HepG2 (cell line): ENCODE measurements around the gene FOXA1. TPM values are rescaled to one million over a fixed set of nuclear protein-coding genes. Genes with fewer than 3 reads are reported as not detected.

Experiments used
- ARNT2 ChIP-seq: sonication (generic); formaldehyde crosslinking; IDR thresholded peaks from 2 replicates; pipeline ENCODE4 v1.8.0; 2022; ENCODE audit warnings: mild to moderate bottlenecking, low read depth, missing genetic modification reagents, moderate library complexity
- ATF4 ChIP-seq, 2 experiments: fragments of 450-650 bp in 1 of 2; sonication (generic) in 1 of 2; formaldehyde crosslinking; IDR thresholded peaks; 2 replicates each; pipeline versions ENCODE4 v1.5.0 to v1.8.0; 2020 to 2022; ENCODE audit warnings: mild to moderate bottlenecking in 1 of 2, missing genetic modification reagents in 1 of 2
- KDM3A ChIP-seq: IDR thresholded peaks from 2 replicates; pipeline ENCODE4 v1.6.1; 2018; ENCODE audit warnings: low read depth, missing compliant biosample characterization
- KIAA2018 ChIP-seq: sonication (generic); formaldehyde crosslinking; IDR thresholded peaks from 2 replicates; pipeline ENCODE4 v1.5.0; 2020; ENCODE audit warnings: mild to moderate bottlenecking, missing genetic modification reagents, borderline replicate concordance
- NR0B2 ChIP-seq: sonication (generic); formaldehyde crosslinking; IDR thresholded peaks from 2 replicates; pipeline ENCODE4 v1.4.0; 2020; ENCODE audit warnings: mild to moderate bottlenecking, missing genetic modification reagents
- POLR2G ChIP-seq: fragments of 200-400 bp; formaldehyde crosslinking; IDR thresholded peaks from 2 replicates; pipeline ENCODE4 v1.6.1; 2018; ENCODE audit warnings: mild to moderate bottlenecking, low read depth, low read length, moderate library complexity
- RNF2 ChIP-seq: fragments of 450-650 bp; conservative IDR thresholded peaks from 2 replicates; pipeline ENCODE4 v1.6.1; 2016; ENCODE audit warnings: low read depth
- SAP130 ChIP-seq: IDR thresholded peaks from 2 replicates; pipeline ENCODE4 v1.6.1; 2016; ENCODE audit warnings: low read depth
- SKI ChIP-seq: fragments of 450-650 bp; IDR thresholded peaks from one replicate; pipeline ENCODE4 v1.6.1; 2018; ENCODE audit warnings: mild to moderate bottlenecking; ENCODE audit not compliant: partially characterized antibody
- THAP9 ChIP-seq: sonication (generic); formaldehyde crosslinking; IDR thresholded peaks from 2 replicates; pipeline ENCODE4; 2020; ENCODE audit warnings: missing genetic modification reagents, mild to moderate bottlenecking, borderline replicate concordance
- TRIM24 ChIP-seq: sonication (generic); formaldehyde crosslinking; IDR thresholded peaks from 2 replicates; pipeline ENCODE4 v1.8.0; 2022; ENCODE audit warnings: mild to moderate bottlenecking, missing genetic modification reagents
- ZBTB3 ChIP-seq: sonication (generic); formaldehyde crosslinking; IDR thresholded peaks from 2 replicates; pipeline ENCODE4 v1.4.0; 2020; ENCODE audit warnings: low read depth, mild to moderate bottlenecking, moderate library complexity, missing genetic modification reagents, borderline replicate concordance
- ZNF431 ChIP-seq: sonication (generic); formaldehyde crosslinking; IDR thresholded peaks from 2 replicates; pipeline ENCODE4 v1.9.0; 2022; ENCODE audit warnings: missing genetic modification reagents, low read depth, mild to moderate bottlenecking, borderline replicate concordance
- ZNF460 ChIP-seq: sonication (generic); formaldehyde crosslinking; IDR thresholded peaks from 2 replicates; pipeline ENCODE4 v1.5.1; 2020; ENCODE audit warnings: missing genetic modification reagents, mild to moderate bottlenecking, borderline replicate concordance
- ZNF607 ChIP-seq: sonication (generic); formaldehyde crosslinking; IDR thresholded peaks from 2 replicates; pipeline ENCODE4 v1.5.1; 2020; ENCODE audit warnings: missing genetic modification reagents, mild to moderate bottlenecking, borderline replicate concordance
- polyA plus RNA-seq, 8 experiments: library from polyadenylated mRNA; depleted of rRNA in 3 of 8; stranded (reverse) in 7 of 8; unstranded in 1 of 8; fragments of >200 nt; fragmentation: Illumina TruSeq in 4 of 8; extraction: Trizol in 4 of 8; gene quantifications; 2 replicates each; pipeline versions ENCODE4 v1.2.1 to v1.2.3, GENCODE V29; 2011 to 2016; ENCODE audit warnings: low read depth in 4 of 8, missing spikeins in 1 of 8, mixed read lengths in 1 of 8; ENCODE audit not compliant: insufficient read depth in 1 of 8
- total RNA-seq, 5 experiments: library from RNA; depleted of rRNA; stranded (reverse); fragments of >200 nt; fragmentation: Illumina TruSeq; extraction: Trizol; gene quantifications; 2 replicates each; pipeline ENCODE4 v1.2.3, GENCODE V29; 2016; ENCODE audit warnings: low read depth in 1 of 5

The FOXA1 gene
- total and polyA plus RNA-seq, 2 of the 13 experiments (the other 11 are each of a cell fraction or from before 2014, with no cell fraction given): 43.4 to 58.6 TPM

GRCh38 chr14:37594971-37595808 lies at the start of gene FOXA1, which contains the start of gene TTC6 (continued):
- no peak for TF ChIP-seq ATF4 (CRISPR knock-in tag; IDR thresholded peaks at IDR 0.05)
- TF ChIP-seq POLR2G: peak; percentile 80
- no peak; the same call in 1 of the 2 replicates for TF ChIP-seq THAP9
- TF ChIP-seq ZNF431 (CRISPR knock-in tag): 0 out of 2 replicates have a peak, but pooled peaks have one; percentile 12
- TF ChIP-seq ZBTB3 (CRISPR knock-in tag): no peak
- TF ChIP-seq ZNF607: peak; percentile 55
- TF ChIP-seq RNF2: no peak
- TF ChIP-seq TRIM24 (CRISPR knock-in tag): no peak
- no peak; the same call in 1 of the 2 replicates for TF ChIP-seq KDM3A (CRISPR knock-in tag)
- TF ChIP-seq KIAA2018: no peak
- peak; percentile 67 for TF ChIP-seq SKI
- TF ChIP-seq ARNT2 (CRISPR knock-in tag): peak; percentile 45; the same call in 1 of the 2 replicates
- no peak for TF ChIP-seq ZNF460
- peak; percentile 51; the same call in 1 of the 2 replicates for TF ChIP-seq SAP130 (CRISPR knock-in tag)
- TF ChIP-seq NR0B2 (CRISPR knock-in tag): peak; percentile 61; the same call in 1 of the 2 replicates
